ENCODE results near the gene EXOC4. TPM values are rescaled to one million over a fixed set of nuclear protein-coding genes. Genes with fewer than 3 reads are reported as not detected.

The EXOC4 gene
- total and polyA plus RNA-seq, 2 donors (not counting 3 experiments of a cell fraction or from before 2014, with no cell fraction given) = 20.3 to 73.1 TPM

DNA sequence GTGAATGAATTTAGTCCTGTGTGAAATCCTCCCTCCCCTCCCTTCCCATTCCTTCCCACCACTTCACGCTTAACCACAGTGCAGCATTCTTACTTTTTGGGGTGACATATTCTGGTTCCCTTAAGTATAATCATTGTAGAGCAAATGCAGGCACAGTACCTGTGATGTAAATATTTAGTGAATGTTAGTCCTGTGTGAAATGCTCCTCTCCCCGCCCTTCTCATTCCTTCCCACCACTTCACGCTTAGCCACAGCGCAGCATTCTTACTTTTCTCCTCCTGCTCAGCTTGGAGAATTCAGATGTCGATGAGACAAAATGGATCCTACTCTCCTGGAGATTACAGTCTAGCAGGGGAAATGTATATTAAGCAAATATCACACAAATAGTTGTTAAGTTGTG lies 258.8 kb downstream of the EXOC4 start:
- Histone ChIP-seq H3K27ac (ENCODE audit: insufficient read depth, low read depth, low read length) (no peak overlapping the region), H3K36me3 (ENCODE audit: control insufficient read depth in 2 of 2, extremely low read depth in 1 of 2, insufficient read depth in 2 of 2, low read length in 2 of 2) (no peaks in the 10 kb centered on the region), H3K9me3 (replicated peaks; ENCODE audit: control insufficient read depth, insufficient read depth, low read length) (no peaks in the 10 kb centered on the region), H3K9ac (replicated peaks; ENCODE audit: extremely low read depth, insufficient read depth, low read length) (no peak overlapping the region), H4K20me1 (replicated peaks; ENCODE audit: control insufficient read depth, extremely low read depth, insufficient read depth, low read length) (no peaks in the 10 kb centered on the region), H3K9me1 (replicated peaks; ENCODE audit: control insufficient read depth, extremely low read depth, insufficient read depth, low read length) (no peaks in the 10 kb centered on the region), H2AFZ (ENCODE audit: low read depth, low read length) (no peak overlapping the region), H3K27me3 (ENCODE audit: control insufficient read depth in 2 of 2, insufficient read depth in 2 of 2, low read length in 2 of 2) (no peaks in the 10 kb centered on the region), H3K4me3 (replicated peaks in 1 of 3; ENCODE audit: insufficient read depth in 1 of 3, low read depth in 1 of 3, low read length in 3 of 3) (no peak overlapping the region), H3K4me2 (ENCODE audit: insufficient read depth, low read length) (no peak overlapping the region), H3K79me2 (ENCODE audit: control insufficient read depth, insufficient read depth, low read length) (no peaks in the 10 kb centered on the region), H3K4me1 (ENCODE audit: control insufficient read depth, extremely low read depth, insufficient read depth, low read length) (no peaks in the 10 kb centered on the region)
- no peak for TF ChIP-seq POLR2A (IDR thresholded peaks at IDR 0.05; ENCODE audit: low read depth, low read length)
- TF ChIP-seq, protein P1, sequence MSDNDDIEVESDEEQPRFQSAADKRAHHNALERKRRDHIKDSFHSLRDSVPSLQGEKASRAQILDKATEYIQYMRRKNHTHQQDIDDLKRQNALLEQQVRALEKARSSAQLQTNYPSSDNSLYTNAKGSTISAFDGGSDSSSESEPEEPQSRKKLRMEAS (IDR thresholded peaks at IDR 0.05; ENCODE audit: insufficient read depth, insufficient read length) = no peak
- TF ChIP-seq POLR2AphosphoS5 (IDR thresholded peaks at IDR 0.05; ENCODE audit: insufficient read depth, low read depth, low read length) = no peak
- TF ChIP-seq EZH2 (IDR thresholded peaks at IDR 0.05; ENCODE audit: borderline replicate concordance, low read depth, low read length, severe bottlenecking) = no peak
- TF ChIP-seq MYC (IDR thresholded peaks at IDR 0.05; ENCODE audit: low read depth, low read length) = no peak
- no peak for TF ChIP-seq GATA2 (IDR thresholded peaks at IDR 0.05; ENCODE audit: insufficient read depth, insufficient read length, low read depth, low read length)
- TF ChIP-seq JUN (IDR thresholded peaks at IDR 0.05; ENCODE audit: borderline replicate concordance, insufficient read depth, insufficient read length, low read depth) = no peak
- TF ChIP-seq FOS (IDR thresholded peaks at IDR 0.05; ENCODE audit: borderline replicate concordance, insufficient read depth, low read length) = no peak
- TF ChIP-seq, protein P2, sequence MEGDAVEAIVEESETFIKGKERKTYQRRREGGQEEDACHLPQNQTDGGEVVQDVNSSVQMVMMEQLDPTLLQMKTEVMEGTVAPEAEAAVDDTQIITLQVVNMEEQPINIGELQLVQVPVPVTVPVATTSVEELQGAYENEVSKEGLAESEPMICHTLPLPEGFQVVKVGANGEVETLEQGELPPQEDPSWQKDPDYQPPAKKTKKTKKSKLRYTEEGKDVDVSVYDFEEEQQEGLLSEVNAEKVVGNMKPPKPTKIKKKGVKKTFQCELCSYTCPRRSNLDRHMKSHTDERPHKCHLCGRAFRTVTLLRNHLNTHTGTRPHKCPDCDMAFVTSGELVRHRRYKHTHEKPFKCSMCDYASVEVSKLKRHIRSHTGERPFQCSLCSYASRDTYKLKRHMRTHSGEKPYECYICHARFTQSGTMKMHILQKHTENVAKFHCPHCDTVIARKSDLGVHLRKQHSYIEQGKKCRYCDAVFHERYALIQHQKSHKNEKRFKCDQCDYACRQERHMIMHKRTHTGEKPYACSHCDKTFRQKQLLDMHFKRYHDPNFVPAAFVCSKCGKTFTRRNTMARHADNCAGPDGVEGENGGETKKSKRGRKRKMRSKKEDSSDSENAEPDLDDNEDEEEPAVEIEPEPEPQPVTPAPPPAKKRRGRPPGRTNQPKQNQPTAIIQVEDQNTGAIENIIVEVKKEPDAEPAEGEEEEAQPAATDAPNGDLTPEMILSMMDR (IDR thresholded peaks at IDR 0.05; ENCODE audit: extremely low read depth in 1 of 2, insufficient read depth in 1 of 2, low read depth in 1 of 2, low read length in 2 of 2) = no peak
- POLR2A ChIA-PET = no interaction called here
- no peak for FAIRE-seq
- dilution Hi-C loops (cut with MboI; ENCODE audit: extremely low pct_ligation_motif_present, low sequenced_read_pairs) (no loop called here), intact Hi-C loops (cut with micrococcal nuclease) (no loop called here)
- CTCF ChIA-PET = no interaction called here
- no peak for DNase-seq (ENCODE audit: low read depth, low spot score)
- BruUV-seq (replicated peaks) = no TSS peak
